ENCODE measurements around the gene TAF1C.

DNA sequence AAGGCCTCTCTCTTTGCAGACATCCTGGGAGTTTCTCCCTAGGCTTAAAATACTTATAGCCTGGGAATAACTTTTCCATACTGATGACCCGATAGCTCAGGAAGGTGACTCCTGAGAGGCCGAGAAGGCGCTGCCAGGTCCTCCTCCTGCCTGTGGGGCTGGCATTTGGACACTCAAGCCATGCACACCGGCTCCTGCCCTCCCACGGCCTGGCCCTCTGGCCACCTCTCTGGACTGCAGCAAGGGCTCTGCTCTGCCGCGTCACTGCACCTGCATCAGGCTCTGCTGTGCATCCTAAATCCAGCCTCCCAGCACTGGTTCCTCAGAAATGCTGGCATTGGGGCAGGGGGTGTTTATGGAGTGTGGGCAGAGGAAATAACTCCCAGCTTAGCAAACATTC, 38.7 kb upstream of the TAF1C start:
- no peak for TF ChIP-seq EZH2 (IDR thresholded peaks at IDR 0.05; ENCODE audit: low read depth, low read length, severe bottlenecking)
- no peak for TF ChIP-seq BCL11A (IDR thresholded peaks at IDR 0.05; ENCODE audit: low read depth in 2 of 2, low read length in 2 of 2)
- TF ChIP-seq SRF (IDR thresholded peaks at IDR 0.05; ENCODE audit: low read depth, low read length): no peak
- TF ChIP-seq USF2 (IDR thresholded peaks at IDR 0.05; ENCODE audit: low read length): no peak
- TF ChIP-seq SP2 (IDR thresholded peaks at IDR 0.05; ENCODE audit: low read length): no peak
- no peak for TF ChIP-seq POLR2A (IDR thresholded peaks at IDR 0.05; ENCODE audit: control extremely low read depth in 1 of 2, low read depth in 2 of 2, low read length in 2 of 2)
- no peak for TF ChIP-seq CTCF (IDR thresholded peaks at IDR 0.05; ENCODE audit: control extremely low read depth in 1 of 3, insufficient read depth in 1 of 3, low read depth in 1 of 3, low read length in 3 of 3)
